Natural killer cell treated with Interleukin-12 subunit alpha and Interleukin-12 subunit beta and Interleukin-15 and Interleukin-18, amount 100 ng/mL, for 72 hours (primary cell): Measurements from ENCODE around the gene HIPK2. TPM values are rescaled to one million over a fixed set of nuclear protein-coding genes. Genes with fewer than 3 reads are reported as not detected.

Experiments used
- ATAC-seq, 2 donors: fragments of 150-1000 bp; cut with Tn5 transposase in 1 of 2; sonication (Bioruptor Pico), chemical (Tn5 transposase) in 1 of 2; 2 replicates each; pipeline ENCODE4 v1.10.0; 2021
- DNase-seq: peaks from one replicate; pipeline ENCODE4 v3.0.0; 2022; ENCODE audit warnings: low spot score
- H3K27ac Mint-ChIP-seq, 2 donors: 1 replicate in 1 of 2; 2 replicates in 1 of 2; pipeline ENCODE4 v1.8.0; 2022; ENCODE audit warnings: mixed read lengths in 2 of 2, mild to moderate bottlenecking in 1 of 2, moderate library complexity in 1 of 2
- H3K27me3 Mint-ChIP-seq, 2 donors: 1 replicate in 1 of 2; 2 replicates in 1 of 2; pipeline ENCODE4 v1.8.0; 2022; ENCODE audit warnings: mixed read lengths in 2 of 2
- H3K36me3 Mint-ChIP-seq: one replicate; pipeline ENCODE4 v1.8.0; 2022; ENCODE audit warnings: mixed read lengths
- H3K4me1 Mint-ChIP-seq, 2 donors: 1 replicate in 1 of 2; 2 replicates in 1 of 2; pipeline ENCODE4 v1.8.0; 2022; ENCODE audit warnings: low read depth in 2 of 2, mixed read lengths in 2 of 2, mild to moderate bottlenecking in 1 of 2
- H3K4me3 Mint-ChIP-seq: one replicate; pipeline ENCODE4 v1.8.0; 2022; ENCODE audit warnings: mixed read lengths
- H3K9me3 Mint-ChIP-seq: 2 replicates; pipeline ENCODE4 v1.8.0; 2022; ENCODE audit warnings: mixed read lengths
- total RNA-seq, 2 donors: library from RNA; stranded (reverse); gene quantifications; one replicate each; pipeline ENCODE4 v1.2.3, GENCODE V29; 2022

The HIPK2 gene
- total RNA-seq, 2 donors from 2014 or later: 152 to 245 TPM

- DNase-seq (peak; percentile 18), ATAC-seq (no peak)
- Mint-ChIP-seq H3K9me3 (no peaks in the 10 kb centered on the region), H3K27me3 (no peaks in the 10 kb centered on the region), H3K4me3 (no peak overlapping the region), H3K36me3 (peaks cover 3% of the 10 kb centered on the region), H3K27ac (no peak overlapping the region), H3K4me1 (peaks cover 0 to 10% of the 10 kb centered on the region in 2 donors)
Measured at GRCh38 chr7:139573871-139574270, 203.9 kb downstream of the HIPK2 start.

DNA sequence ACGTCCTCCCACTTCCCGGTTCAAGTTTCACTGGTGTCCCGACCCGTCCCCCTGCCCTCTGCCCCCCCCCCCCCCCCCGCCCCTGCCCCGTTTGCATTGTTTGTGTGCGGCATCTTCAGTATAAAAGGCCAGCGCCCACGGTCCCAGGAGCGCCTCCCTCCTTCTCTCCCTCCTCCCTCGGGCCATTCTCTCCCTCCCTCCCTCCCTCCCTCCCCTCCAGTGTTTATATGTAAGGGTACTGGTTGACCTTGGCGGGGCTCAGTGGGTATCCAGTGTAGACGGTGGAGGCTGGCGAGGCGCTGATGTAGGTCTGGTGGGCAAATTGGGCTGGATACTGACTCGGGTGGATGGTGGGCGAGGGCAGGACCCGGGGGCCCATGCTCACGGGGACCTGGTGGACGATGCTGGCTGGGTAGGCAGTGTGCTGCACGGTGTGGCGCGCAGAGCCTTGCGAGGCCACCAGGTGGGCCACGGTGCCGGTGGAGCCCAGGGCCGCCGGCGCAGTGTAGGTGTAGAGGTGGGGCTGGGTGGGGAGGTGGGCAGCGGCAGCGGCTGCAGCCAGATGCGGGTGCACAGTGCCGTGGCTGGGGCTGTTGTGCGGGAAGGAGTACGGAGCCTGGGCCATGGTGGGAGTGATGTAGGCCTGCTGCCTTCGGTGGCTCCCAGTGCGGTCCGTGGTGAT lies 205.0 kb downstream of the HIPK2 start:
- Mint-ChIP-seq H3K27ac (no peak overlapping the region), H3K4me3 (no peak overlapping the region), H3K27me3 (no peaks in the 10 kb centered on the region), H3K4me1 (peaks cover 6 to 20% of the 10 kb centered on the region in 2 donors), H3K9me3 (no peaks in the 10 kb centered on the region), H3K36me3 (peaks cover 6% of the 10 kb centered on the region)
- ATAC-seq: peak in 1 of 2 donors; percentile 50
- DNase-seq: peak; percentile 48

DNA sequence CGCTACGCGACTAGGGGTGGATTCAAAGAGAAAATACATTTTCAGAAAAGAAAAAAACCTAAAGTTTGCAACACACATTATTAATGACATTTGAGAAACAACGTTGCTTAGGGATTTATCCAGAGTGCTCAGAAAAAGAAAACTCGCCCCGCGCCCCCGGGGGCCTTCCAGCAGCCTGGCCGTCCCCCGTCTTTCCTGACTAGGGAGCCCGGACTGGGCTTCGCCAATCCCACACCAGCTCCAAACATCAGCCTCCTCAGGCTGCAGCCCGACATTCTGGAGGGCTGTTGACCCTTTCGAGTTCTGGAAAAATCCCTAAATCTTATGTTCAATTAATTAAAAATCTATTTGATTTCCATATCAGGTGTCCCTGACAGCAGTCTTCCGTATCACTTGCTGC lies 205.7 kb downstream of the HIPK2 start:
- no peaks in the 10 kb centered on the region for H3K27me3 Mint-ChIP-seq
- peaks cover 8% of the 10 kb centered on the region for H3K36me3 Mint-ChIP-seq
- DNase-seq: peak; percentile 49
- no peak for ATAC-seq
- H3K27ac Mint-ChIP-seq: no peak overlapping the region
- no peaks in the 10 kb centered on the region for H3K9me3 Mint-ChIP-seq
- peaks cover 8 to 22% of the 10 kb centered on the region in 2 donors for H3K4me1 Mint-ChIP-seq
- no peak overlapping the region for H3K4me3 Mint-ChIP-seq

- Mint-ChIP-seq H3K27me3 (no peaks in the 10 kb centered on the region), H3K9me3 (no peaks in the 10 kb centered on the region), H3K27ac (no peak overlapping the region), H3K4me3 (no peak overlapping the region), H3K4me1 (peaks cover 8 to 22% of the 10 kb centered on the region in 2 donors), H3K36me3 (peaks cover 8% of the 10 kb centered on the region)
- DNase-seq (no peak), ATAC-seq (no peak)
Measured at GRCh38 chr7:139571651-139572050, 206.1 kb downstream of the HIPK2 start.

GRCh38 chr7:139571190-139571589 lies 206.6 kb downstream of the HIPK2 start:
- Mint-ChIP-seq H3K9me3 (no peaks in the 10 kb centered on the region), H3K4me1 (peaks cover 8 to 22% of the 10 kb centered on the region in 2 donors), H3K27ac (peak overlapping the region in 1 of 2 donors; percentile 61), H3K27me3 (no peaks in the 10 kb centered on the region), H3K4me3 (no peak overlapping the region), H3K36me3 (peaks cover 8% of the 10 kb centered on the region)
- DNase-seq (peak; percentile 44), ATAC-seq (no peak)

DNA sequence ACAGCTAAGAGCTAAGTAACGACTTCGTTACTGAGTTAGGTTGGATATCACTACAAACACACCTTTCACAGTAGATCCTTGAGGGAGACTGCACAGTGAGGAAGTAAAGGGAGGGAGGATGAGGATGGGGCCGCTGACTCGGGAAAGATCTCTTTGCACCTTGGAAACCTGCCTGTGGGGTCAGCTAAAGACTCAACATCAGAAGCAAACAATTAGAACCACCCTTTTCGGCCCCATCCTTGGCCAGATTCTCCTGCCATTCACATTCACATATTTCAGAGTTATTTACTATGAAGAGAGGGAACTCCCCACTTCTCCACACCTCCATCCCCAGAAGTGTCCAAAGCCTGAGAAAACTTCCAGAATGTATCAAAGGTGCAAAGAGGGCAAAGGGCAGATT lies 207.2 kb downstream of the HIPK2 start:
- Mint-ChIP-seq H3K9me3 (no peaks in the 10 kb centered on the region), H3K4me1 (peaks cover 8 to 22% of the 10 kb centered on the region in 2 donors), H3K27me3 (no peaks in the 10 kb centered on the region), H3K4me3 (no peak overlapping the region), H3K36me3 (peaks cover 8% of the 10 kb centered on the region), H3K27ac (peak overlapping the region in 1 of 2 donors; percentile 61)
- ATAC-seq (no peak), DNase-seq (no peak)

GRCh38 chr7:139570119-139570518 lies 207.7 kb downstream of the HIPK2 start:
- Mint-ChIP-seq H3K36me3 (peaks cover 8% of the 10 kb centered on the region), H3K9me3 (no peaks in the 10 kb centered on the region), H3K4me1 (peaks cover 8 to 17% of the 10 kb centered on the region in 2 donors), H3K27me3 (no peaks in the 10 kb centered on the region), H3K4me3 (no peak overlapping the region), H3K27ac (peak overlapping the region in 1 of 2 donors; percentile 61)
- DNase-seq (no peak), ATAC-seq (no peak)

DNA sequence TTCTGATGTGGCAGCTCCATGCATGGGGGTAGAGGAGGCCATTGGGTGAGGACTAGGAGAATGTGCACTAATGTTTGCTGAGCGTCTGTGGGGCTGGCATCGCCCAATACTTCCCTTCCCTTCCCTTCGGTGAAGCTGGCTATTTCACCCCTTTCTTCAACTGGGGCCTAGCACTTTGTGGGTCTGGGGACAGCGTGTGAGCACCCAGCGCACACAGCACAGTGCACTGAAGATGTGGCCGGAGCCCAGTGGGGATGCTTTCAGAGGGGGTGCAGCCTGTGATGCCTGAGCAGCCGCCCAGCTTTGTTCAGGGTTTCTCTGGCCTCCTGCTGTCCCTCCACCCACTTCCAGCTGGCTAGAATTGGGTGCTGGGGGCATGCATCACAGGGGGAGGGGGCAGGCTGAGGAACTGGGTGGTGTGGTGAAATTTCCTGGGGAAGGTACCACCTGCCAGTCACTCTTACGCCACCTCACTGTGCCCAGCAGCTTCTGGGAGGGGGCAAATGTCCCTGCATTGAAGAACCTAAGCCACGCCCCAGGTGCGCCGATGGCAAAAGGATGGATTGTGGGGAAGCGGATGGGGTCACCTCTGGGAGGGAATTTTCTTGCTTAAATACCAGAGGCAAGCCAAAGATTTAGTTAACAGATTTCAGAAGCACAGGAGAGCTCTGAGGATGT lies 208.8 kb downstream of the HIPK2 start:
- Mint-ChIP-seq H3K27me3 (no peaks in the 10 kb centered on the region), H3K9me3 (no peaks in the 10 kb centered on the region), H3K36me3 (peaks cover 8% of the 10 kb centered on the region), H3K4me1 (peaks cover 8 to 16% of the 10 kb centered on the region in 2 donors), H3K4me3 (no peak overlapping the region), H3K27ac (peak overlapping the region in 1 of 2 donors; percentile 66)
- peak; percentile 37 for DNase-seq
- ATAC-seq: no peak

GRCh38 chr7:139568346-139568675 lies 209.5 kb downstream of the HIPK2 start:
- Mint-ChIP-seq H3K27ac (peak overlapping the region in 1 of 2 donors; percentile 66), H3K4me1 (peaks cover 8 to 18% of the 10 kb centered on the region in 2 donors), H3K36me3 (peaks cover 8% of the 10 kb centered on the region), H3K9me3 (no peaks in the 10 kb centered on the region), H3K4me3 (no peak overlapping the region), H3K27me3 (no peaks in the 10 kb centered on the region)
- DNase-seq (peak; percentile 23), ATAC-seq (no peak)

DNA sequence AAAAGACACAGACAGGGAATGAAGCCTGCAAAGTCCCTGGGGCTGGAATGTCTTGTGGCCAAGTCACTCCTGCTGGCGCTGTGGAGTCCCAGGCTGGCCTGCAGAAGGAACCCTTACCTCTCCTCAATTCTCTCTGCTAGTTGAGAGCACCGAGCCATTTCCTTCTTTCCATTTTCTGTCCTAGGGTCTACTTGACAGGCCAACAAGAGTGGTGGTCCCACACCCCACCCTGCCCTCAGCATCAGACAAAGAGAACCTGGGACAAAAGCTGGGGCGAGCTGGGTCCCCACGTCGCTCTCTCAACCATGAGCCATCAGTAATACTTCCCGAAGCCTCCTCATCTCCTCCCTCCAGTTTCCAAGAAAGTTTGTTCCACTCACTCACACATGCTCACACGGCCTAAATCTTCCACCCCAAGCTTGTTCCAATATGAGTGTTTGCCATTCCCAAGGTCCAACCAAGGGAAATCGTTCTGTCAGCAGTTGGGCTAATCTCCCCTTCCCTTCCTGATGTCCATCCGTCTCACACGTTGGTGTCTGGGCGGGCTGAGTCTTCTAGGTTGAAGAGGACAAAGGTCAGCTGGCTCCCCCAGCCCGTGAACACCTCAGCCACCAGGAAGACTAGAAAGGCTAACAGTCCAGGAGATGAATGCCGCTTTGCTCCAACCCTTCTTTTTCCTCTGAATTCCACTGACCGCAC lies 210.0 kb downstream of the HIPK2 start:
- H3K4me1 Mint-ChIP-seq: peaks cover 8 to 20% of the 10 kb centered on the region in 2 donors
- peaks cover 8% of the 10 kb centered on the region for H3K36me3 Mint-ChIP-seq
- no peak for ATAC-seq
- H3K9me3 Mint-ChIP-seq: no peaks in the 10 kb centered on the region
- no peak overlapping the region for H3K4me3 Mint-ChIP-seq
- peak overlapping the region in 1 of 2 donors; percentile 66 for H3K27ac Mint-ChIP-seq
- DNase-seq: peak; percentile 16
- no peaks in the 10 kb centered on the region for H3K27me3 Mint-ChIP-seq

DNA sequence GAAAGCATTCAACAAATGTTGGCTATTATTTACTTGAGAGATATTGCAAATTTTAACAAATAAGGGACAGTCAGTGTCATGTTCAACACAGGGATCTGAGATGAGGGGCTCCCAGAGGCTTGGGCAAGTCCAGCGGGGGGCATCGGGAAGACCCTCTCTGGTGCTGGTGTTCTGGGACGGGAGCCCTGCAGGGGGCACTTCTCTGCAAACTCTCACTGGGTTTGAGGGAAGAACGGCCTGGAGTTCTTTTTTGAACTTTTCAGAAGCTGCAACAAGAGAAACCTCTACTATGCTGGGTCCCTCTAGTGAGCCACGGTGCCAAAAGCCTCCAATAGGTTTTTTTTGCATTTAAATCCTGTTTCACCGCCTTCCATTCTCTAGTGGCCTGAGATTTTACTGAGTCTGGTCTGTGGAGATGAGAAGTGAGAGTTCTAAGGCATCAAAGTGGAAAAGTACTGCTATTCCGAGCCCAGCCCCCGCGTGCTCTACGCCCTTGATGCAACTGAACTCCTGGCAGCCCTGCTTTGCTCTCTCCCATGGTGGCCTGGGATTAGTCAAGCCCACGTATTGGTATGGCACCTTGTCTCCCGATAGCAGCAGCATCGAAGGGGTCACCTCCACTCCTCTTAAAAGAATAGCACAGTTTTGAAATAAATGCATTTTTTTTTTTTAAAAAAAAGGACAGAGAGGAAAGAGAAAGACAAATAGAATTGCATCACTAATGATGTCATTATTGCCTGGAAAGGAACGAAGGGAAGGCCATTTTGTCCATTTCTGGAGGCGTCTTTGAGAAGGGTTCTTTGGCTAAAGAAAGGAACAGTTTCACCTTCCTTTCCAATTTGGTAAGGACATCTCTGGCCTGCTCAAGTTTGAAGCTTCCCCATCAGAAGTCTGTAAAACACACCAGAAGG lies 210.8 kb downstream of the HIPK2 start:
- peaks cover 8 to 20% of the 10 kb centered on the region in 2 donors for H3K4me1 Mint-ChIP-seq
- ATAC-seq: no peak
- H3K27me3 Mint-ChIP-seq: no peaks in the 10 kb centered on the region
- no peak overlapping the region for H3K4me3 Mint-ChIP-seq
- peak overlapping the region in 1 of 2 donors; percentile 37 for H3K27ac Mint-ChIP-seq
- H3K36me3 Mint-ChIP-seq: peaks cover 8% of the 10 kb centered on the region
- DNase-seq: no peak
- H3K9me3 Mint-ChIP-seq: no peaks in the 10 kb centered on the region

- ATAC-seq: no peak
- Mint-ChIP-seq H3K4me3 (no peak overlapping the region), H3K36me3 (peaks cover 8% of the 10 kb centered on the region), H3K9me3 (no peaks in the 10 kb centered on the region), H3K27ac (peak overlapping the region in 1 of 2 donors; percentile 37), H3K27me3 (no peaks in the 10 kb centered on the region), H3K4me1 (peaks cover 8 to 20% of the 10 kb centered on the region in 2 donors)
- DNase-seq: no peak
Measured at GRCh38 chr7:139566075-139566474, 211.7 kb downstream of the HIPK2 start.

DNA sequence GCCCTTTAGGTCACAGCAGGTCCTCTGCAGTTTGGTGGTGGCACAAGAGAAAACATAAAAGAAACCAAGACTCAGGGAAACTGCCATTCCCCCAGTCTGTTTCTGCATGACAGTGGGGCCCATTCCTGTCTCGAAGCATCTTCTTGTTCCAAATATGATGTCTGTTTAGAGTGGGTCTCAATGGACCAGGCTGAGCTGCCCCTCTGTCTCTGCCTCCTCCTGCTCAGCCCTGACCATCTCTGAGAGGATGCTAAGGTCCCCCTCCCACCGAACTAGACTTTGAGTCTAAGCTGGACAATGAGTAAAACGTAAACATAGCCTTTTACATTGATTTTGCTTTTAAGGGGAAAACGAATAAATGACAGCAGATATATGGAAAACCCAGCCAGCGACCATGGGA lies 213.9 kb downstream of the HIPK2 start:
- Mint-ChIP-seq H3K36me3 (peaks cover 17% of the 10 kb centered on the region), H3K4me1 (peaks cover 8 to 21% of the 10 kb centered on the region in 2 donors), H3K27ac (no peak overlapping the region), H3K27me3 (no peaks in the 10 kb centered on the region), H3K9me3 (no peaks in the 10 kb centered on the region), H3K4me3 (no peak overlapping the region)
- DNase-seq (no peak), ATAC-seq (no peak)
